ENCODE data around the gene POLR2C. TPM values are rescaled to one million over a fixed set of nuclear protein-coding genes. Genes with fewer than 3 reads are reported as not detected.
"Not testable (repeated sequence)": the region's sequence is repeated elsewhere in the genome, so short reads cannot be mapped to it uniquely, and the experiment has no call there.

POLR2C gene
- total RNA-seq = 37.9 TPM
- long read RNA-seq, transcript POLR2C-201 (9 exons, 2,057 nt) = major isoform, 52 of 95 reads
- long read RNA-seq, partial matches to known transcripts = 19 of 95 reads
- long read RNA-seq, other reads (novel, unspliced or antisense) = 22 of 95 reads

DNA sequence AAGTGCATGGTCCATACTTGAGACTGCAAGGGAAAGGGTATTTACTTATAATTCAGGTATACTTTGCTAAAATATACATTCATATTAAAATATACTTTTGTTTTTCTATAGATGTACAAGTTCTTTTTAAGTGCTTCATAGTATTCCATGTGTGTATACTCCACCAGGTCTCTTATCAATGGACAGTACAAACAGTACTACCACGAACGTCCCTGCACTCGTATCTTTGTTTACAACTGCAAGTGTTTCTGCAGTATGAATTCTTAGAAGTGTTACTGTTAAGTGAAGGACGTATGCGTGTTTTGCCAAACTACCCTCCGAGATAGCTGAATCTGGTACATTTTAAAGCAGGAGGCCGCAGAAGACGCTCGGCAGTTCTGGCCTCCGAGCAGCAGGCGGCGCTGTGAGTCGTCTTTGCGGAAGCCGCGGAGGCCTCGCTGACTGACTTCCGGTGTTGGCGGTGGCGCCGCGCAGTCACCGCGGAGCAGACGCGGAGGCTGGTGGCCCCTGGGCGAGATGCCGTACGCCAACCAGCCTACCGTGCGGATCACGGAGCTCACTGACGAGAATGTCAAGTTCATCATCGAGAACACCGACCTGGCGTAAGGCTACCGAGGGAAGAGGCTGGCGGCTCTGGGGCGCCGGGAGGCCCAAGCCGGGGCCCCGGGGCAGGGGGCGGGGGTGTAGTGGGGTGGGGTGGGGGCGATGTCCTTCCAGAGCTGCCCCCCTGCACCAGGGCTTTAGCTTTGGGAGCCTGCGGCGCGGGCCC lies at the start of gene POLR2C:
POLR2C (plus strand) TSS at position 471 of the 769 bp plus-strand sequence; CDS start at position 517, 46 bp downstream.
- intact Hi-C loops (cut with DNase I) = no loop called here
- DNase-seq (peak; percentile 95), ATAC-seq (ENCODE audit: poor library complexity) (peak; percentile 93)

DNA sequence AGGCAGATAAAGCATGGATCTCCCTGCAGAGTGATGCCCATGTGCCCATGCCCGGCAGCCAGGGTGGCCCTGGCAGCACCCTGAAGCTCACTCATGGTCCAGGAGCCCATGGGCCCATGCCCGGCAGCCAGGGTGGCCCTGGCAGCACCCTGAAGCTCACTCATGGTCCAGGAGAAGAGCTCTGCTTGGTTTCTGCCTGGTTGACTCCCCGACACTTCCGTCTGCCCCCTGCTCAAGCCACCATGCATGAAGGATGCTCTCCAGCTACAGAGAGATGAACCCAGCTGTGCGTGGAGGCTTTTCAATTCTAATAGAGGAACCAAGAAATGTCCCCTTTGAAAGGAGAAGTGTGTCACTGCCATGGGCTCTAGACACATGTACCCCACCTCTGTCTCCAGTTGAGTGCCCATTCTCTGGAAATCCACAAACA lies 49.2 kb upstream of the POLR2C start:
- intact Hi-C loops (cut with DNase I) = loop anchor here (10.0 kb wide), 1 partner anchor 329 kb away; no protein-coding TSS in a partner anchor

DNA sequence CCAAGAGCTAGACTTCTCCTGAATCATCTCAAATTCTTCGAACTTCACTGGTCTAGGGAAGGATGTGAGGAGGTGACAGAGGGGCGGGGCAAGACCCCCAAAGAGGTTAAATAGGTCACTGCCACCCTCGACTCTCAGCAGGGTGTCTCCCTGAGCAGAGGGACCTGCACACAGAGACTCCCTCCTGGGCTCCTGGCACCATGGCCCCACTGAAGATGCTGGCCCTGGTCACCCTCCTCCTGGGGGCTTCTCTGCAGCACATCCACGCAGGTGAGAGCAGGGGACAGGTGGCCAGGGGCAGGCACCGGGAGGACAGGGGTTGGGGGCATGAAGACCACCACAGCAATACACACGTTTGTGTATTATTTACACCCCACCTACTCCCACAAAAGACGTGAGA lies 48.7 kb upstream of the POLR2C start:
- intact Hi-C loops (cut with DNase I) = loop anchor here (10.0 kb wide), 1 partner anchor 329 kb away; no protein-coding TSS in a partner anchor
- ATAC-seq (ENCODE audit: poor library complexity) (no peak), DNase-seq (no peak)

More for the DNA sequence above, 49.2 kb upstream of the POLR2C start:
- ATAC-seq (ENCODE audit: poor library complexity) (no peak), DNase-seq (no peak)

DNA sequence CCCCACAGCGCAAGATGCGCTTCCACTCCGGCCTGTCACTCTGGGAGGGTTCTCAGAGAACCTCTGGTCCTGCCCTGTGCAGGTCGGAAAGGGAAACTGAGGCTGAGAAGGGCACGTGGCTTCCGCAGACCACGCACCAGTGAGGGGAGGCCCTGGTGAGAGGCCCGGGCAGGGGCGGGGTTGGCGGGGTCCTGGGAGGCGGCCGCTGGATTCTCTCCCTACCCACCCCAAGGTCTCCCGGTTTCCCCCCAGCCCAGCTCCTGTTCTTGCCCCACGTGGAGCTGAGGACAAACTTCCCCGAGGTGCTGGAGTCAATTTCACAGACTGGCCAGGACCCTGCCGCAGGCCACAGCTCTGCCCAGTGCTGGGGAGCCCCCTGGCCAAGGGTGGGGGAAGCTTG lies 46.4 kb upstream of the POLR2C start:
- intact Hi-C loops (cut with DNase I) = loop anchor here (10.0 kb wide), 1 partner anchor 331 kb away; no protein-coding TSS in a partner anchor
- no peak for ATAC-seq (ENCODE audit: poor library complexity)
- DNase-seq = no peak

DNA sequence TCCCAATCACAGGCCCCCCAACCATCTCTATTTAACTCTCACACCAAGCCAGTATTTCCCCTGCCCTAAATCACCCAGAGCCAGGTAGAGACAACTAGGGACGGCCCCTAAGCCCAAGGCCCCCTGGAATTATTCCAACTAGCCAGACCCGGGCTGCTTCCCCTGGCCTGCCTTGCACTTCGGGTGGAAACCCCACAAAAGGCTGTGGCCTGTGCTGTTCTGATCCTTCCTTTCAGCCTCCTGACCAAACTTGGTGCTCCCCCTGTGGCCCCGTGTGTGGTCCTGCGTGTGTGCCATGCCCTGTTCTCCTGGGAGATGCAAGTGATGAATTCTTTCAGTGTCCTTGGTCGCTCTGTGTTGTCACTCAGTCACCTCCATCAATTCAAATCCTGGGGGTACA lies 43.0 kb upstream of the POLR2C start:
- ATAC-seq (ENCODE audit: poor library complexity) (no peak), DNase-seq (no peak)
- intact Hi-C loops (cut with DNase I) = loop anchor here (2.0 to 10.0 kb wide), 2 partner anchors 99 to 335 kb away; no protein-coding TSS in a partner anchor

DNA sequence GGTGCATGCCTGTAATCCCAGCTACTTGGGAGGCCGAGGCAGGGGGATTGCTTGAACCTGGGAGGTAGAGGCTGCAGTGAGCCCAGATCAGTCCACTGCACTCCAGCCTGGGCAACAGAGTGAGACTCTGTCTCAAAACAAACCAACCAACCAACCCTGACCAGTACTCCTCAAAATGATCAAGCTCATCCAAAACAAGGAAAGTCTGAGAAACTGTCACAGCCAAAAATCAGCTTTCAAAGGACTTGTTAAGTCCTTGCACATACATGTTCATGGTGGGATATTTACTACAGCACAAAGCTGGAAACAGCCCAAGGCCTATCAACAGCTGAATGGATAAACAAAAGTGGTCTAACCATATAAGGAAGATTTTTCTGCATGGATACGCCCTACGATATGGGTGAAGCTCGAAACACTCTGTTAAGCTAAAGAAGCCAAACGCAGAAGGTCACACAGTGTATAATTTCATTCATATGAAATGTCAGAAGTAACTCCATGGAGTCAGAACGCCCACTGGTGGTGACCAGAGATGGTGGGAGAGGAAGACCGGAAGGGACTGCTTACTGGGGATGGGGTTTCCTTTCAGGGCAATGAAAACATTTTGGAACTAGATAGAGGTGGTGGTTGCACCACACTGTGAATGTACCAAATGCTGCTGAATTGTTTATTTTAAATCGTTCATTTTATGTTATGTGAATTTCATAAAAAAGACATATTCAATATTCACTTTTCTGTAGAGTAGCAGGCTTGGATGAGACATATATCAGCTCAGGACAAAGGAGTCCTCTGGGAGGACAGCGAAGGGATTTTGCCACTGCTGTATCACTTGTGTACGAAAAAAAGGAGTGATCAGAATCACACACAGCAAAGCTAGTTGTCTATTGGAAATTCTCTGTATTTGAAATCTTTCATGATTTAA lies 40.2 kb upstream of the POLR2C start:
- intact Hi-C loops (cut with DNase I) = no loop called here
- DNase-seq (no peak), ATAC-seq (ENCODE audit: poor library complexity) (peak; percentile 40)

DNA sequence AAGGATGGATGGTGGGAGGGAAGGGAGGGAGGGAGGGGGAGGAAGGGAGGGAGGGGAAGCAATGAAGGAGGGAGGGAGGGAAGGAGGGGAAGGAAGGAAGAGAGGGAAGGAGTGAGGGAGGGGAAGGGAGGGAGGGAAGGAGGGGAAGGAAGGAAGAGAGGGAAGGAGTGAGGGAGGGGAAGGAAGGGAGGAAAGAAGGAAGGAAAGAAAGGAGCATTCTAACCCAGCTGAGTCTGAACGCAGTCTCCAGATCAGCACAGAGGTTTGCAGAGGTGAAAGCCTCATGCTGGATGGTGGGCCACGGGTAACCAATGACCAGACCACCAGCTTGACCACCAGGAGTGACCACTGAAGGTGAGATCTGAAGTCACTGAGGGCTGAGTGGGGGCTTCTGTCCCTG lies 39.3 kb upstream of the POLR2C start:
- ATAC-seq (ENCODE audit: poor library complexity) (no peak), DNase-seq (no peak)
- intact Hi-C loops (cut with DNase I) = no loop called here

DNA sequence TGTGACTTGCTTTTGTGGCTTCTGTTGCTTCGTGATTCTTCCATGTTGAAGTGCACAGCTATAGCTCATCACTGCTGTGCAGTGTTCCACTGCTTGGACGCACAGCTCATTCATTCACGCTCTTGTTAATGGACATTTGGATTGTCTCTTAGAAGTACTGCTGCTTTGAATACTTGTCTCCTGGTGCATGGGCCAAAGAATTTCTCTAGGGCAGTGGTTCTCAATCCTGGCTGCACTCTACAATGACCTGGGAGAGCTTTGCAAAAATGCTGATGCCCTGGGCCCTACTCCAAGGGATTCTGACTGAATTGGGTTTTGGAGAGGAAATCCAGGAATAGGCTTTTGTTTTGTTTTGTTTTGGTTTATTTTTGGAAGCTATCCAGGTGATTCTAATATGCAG lies 37.9 kb upstream of the POLR2C start:
- ATAC-seq (ENCODE audit: poor library complexity) (peak; percentile 74), DNase-seq (no peak)
- intact Hi-C loops (cut with DNase I) = no loop called here

DNA sequence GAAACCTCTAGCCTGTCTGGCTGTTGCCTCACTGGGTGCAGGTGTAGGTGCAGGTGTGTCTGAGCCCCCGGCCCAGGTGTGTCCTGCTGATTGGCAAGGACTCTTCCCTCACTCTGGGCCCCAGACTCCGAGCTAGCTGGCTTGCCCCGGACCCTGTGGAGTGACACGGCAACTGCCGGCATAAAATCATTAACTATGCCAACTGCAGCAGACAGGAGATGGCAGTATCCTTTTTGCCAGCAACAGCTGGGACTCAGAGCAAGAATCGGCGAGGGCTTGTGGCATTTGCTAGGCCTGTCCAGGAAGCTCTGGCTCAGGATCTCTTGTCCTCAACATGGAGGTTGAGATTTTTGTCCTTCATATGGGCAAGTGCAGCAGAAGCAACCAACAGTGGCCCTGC lies 36.1 kb upstream of the POLR2C start:
- intact Hi-C loops (cut with DNase I) = no loop called here
- DNase-seq = no peak

DNA sequence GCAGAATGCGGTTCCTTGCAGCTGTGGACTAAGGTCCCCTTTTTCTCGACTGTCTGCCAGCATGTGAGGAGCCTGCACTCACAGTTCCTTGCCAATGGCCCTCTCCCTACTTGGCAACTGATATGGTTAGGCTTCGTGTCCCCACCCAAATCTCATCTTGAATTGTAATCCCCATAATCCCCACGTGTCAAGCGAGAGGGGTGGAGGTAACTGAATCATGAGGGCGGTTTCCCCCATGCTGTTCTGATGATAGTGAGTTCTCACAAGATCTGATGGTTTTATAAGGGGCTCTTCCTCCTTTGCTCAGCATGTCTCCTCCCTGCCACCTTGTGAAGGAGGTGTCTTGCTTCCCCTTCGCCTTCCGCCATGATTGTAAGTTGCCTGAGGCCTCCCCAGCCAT lies 35.2 kb upstream of the POLR2C start:
- ATAC-seq (ENCODE audit: poor library complexity) = no peak
- intact Hi-C loops (cut with DNase I) = no loop called here

More for the DNA sequence above, 36.1 kb upstream of the POLR2C start:
- no peak for ATAC-seq (ENCODE audit: poor library complexity)

DNA sequence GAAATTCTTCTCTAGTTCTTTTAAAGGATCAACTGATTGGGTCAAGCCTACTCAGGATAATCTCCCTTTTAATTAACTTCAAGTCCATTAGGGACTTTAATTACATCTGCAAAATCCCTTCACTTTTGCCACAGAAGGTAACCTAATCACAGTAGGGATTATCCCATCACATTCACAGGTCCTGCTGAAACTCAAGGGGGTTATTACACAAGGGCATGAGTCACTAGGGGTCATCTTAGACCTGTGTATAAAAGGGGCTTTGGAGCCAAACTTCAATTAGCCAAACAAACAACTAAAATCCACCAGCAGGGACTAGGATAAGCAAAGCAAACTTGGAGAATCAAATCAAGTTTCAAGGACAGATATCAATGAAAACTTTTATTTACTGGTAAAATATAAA lies 34.7 kb upstream of the POLR2C start:
- no peak for ATAC-seq (ENCODE audit: poor library complexity)
- intact Hi-C loops (cut with DNase I) = no loop called here

More for the DNA sequence above, 35.2 kb upstream of the POLR2C start:
- no peak for DNase-seq

DNA sequence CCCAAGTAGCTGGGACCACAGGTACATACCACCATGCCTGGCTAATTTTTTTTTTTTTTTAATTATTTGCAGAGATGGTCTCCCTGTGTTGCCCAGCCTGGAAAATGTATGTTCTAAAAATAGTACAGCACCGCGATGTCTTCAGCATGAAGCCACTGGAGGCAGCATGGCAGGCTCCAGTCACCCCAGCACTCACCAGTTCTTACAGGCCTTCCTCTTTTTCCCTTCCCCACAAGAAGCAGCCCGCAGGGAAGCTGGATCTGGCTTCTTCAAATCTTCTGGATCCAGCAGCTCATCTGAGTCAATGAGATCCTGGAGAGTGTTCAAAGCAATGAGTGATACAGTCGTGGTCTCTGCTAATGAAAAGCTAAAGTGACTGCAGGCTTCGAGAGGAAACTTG lies 31.5 kb upstream of the POLR2C start:
- ATAC-seq (ENCODE audit: poor library complexity) (no peak), DNase-seq (no peak)
- intact Hi-C loops (cut with DNase I) = no loop called here

More for the DNA sequence above, 34.7 kb upstream of the POLR2C start:
- no peak for DNase-seq

DNA sequence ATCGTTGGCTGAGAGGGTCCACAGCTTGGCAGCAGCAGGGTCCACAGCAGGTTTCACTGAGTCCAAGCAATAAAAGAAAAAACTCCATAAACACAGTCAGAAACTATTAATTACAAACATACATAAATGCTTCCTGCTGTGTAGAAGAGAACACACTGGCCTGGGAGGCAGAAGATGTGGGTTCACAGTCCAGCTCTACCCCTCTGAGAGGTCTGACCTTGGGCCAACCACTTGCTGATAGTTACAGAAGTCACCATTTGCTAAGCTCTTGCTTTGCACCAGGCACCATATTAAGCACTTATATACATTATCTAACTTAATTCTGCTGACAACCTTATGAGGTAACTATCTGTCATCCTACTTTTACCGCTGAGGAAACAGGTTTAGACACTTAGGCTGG lies 30.0 kb upstream of the POLR2C start:
- ATAC-seq (ENCODE audit: poor library complexity) (no peak), DNase-seq (no peak)
- intact Hi-C loops (cut with DNase I) = no loop called here

DNA sequence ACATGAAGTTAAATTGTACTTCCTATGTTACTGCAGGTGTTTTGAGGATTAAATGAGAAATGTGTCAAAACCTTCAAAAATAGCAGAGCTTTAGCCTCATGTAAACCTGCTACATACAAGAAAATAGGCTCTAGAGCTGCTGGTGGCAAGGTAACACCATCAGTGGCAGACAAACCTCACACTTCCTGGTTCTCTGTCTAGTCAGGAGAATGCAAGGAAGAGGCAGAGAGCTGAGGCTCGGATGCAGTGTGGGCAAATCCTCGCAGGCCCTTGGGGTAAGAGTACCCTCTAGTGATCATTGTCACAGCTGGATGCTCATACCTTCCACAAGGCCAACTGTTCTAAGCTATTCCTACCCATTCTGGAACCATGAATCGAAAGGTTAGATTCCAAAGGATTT lies 29.5 kb upstream of the POLR2C start:
- intact Hi-C loops (cut with DNase I) = no loop called here
- ATAC-seq (ENCODE audit: poor library complexity) = no peak
- no peak for DNase-seq

DNA sequence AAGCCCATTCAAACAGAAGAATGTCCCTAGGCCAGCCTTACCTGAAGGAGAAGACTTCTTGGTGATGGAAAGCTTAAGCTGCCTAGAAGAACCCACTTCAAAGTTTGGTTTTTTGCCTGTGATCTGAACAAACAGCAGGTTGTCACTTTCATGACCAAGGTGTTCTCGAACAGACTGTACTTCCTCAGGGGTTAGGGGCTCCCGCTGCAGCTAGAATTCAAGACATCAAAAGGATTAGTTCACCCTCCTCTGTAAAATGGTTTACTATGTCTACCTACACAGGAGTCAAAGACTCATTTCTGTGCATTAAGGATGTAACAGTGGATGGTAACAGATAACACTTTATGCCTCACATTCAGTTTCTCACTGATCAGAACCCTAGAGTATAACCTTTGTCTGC lies 28.5 kb upstream of the POLR2C start:
- ATAC-seq (ENCODE audit: poor library complexity) (no peak), DNase-seq (no peak)
- intact Hi-C loops (cut with DNase I) = no loop called here

DNA sequence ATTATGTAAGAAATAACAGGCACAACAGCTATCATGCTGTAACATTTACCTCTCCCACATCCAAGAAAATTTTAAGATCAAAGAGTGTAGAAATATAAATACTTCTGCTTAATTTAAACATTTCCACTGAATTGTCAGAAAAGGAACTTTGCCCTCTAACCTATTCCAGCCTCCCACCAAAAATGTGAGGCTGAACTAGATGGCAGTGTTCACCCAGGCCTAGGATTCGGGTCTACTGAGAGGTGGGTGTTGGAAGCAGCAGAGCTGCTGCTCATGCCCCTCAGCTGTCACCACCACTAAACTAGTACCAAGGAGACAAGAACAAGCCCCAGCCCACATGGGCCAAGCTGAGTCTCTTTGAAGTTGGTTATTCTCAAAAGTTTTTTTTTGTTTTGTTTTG lies 26.6 kb upstream of the POLR2C start:
- no peak for ATAC-seq (ENCODE audit: poor library complexity)
- intact Hi-C loops (cut with DNase I) = no loop called here
- no peak for DNase-seq

DNA sequence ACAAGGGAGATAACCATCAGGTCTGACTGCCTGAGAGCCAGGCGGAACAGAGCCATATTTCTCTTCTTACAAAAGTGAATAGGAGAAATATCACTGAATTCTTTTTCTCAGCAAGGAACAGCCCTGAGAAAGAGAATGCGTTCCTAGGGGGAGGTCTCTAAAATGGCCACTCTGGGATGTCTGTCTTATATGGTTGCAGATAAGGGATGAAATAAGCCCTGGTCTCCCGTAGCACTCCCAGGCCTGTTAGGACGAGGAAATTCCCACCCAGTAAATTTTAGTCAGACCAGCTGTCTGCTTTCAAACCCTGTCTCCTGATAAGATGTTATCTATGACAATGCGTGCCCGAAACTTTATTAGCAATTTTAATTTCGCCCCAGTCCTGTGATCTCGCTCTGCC lies 22.5 kb upstream of the POLR2C start:
- intact Hi-C loops (cut with DNase I) = not testable (repeated sequence)

DNA sequence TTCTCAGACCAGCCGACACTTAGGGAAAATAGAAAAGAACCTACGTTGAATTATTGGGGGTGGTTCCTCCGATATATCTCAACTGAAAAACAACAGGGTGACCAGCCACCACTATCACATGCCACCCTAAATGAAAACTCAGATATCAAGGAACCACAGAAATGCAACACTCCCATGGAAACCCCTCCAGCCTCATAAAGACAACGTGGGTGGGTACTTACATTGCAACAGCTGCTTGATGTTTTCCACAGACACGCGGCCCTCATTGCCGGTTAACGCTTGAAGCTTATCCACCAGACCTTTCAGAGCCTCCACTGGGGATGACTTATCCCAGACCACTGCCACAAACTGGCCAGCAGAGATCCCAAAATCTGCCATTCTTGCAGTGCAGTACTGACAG lies 21.9 kb upstream of the POLR2C start:
- DNase-seq; ATAC-seq (ENCODE audit: poor library complexity); intact Hi-C loops (cut with DNase I): not testable (repeated sequence)

More for the DNA sequence above, 22.5 kb upstream of the POLR2C start:
- not testable (repeated sequence) for DNase-seq; ATAC-seq (ENCODE audit: poor library complexity)

DNA sequence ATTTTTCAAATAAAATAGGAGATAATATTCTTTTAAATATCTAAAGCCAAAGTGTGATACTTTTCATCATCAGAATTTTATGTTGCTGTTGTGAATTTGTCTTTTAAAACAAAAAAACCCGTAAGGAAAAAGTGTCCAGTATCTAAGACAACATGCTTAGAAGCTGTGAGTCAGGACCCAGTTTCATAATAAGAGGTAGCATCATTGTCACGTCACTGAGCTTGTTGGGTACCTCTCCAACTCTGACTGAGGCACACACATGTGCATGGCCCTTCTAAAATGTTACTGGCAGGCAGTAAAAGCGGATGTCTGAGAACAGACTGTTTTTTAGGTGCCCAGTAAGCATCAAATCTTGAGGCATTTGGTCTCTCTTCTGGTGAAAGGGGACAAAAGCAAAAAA lies 17.8 kb upstream of the POLR2C start:
- intact Hi-C loops (cut with DNase I) = no loop called here
- no peak for ATAC-seq (ENCODE audit: poor library complexity)
- no peak for DNase-seq
